ENCODE data around the gene GTSE1. TPM values are rescaled to one million over a fixed set of nuclear protein-coding genes. Genes with fewer than 3 reads are reported as not detected.

Gene GTSE1
- total and polyA plus RNA-seq, 12 donors = 0.17 to 4.7 (median 0.35) TPM

DNA sequence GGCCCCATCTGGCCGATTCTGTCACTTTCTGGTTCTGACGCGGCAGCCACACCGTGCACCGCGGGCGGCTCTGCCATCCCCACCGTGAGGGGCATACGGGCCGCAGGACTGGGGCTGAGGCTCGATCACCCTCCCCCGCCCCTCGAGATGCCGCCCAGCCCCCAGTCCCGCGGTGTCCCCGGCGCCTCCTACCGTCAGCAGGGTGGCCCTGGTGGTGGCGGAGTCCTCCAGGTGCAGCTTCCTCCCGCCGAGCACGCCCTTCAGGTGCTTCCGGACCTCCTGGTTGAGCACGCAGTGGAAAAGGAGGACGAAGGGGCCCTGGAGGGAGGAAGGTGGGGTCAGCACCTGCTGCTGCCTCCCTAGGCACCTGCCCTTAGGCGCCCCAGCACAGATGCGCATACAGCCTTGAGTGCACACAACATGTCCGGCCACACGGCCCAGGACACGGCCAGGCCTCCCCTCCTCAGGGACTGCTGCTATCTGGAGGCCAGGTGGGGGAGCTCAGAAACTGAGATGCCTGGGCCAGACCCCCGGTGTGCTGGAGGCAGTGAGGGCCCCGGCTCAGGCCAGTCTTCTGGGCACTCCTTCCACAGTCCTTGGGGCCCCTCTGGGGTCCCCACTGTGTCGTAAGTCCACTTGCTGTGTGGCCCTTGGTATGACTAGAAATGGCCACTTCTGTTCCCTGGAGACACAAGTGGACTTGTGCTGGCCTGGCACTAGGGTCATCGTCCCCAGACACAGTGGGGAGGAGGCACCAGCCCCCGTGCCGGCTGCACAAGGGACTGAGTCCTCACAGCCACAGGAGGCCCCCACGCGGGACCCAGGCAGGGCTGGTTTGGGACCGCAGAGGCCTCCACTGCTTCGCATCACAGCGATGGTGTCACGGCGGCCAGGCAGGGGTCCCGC is 70.4 kb downstream of the GTSE1 start:
- no peaks in the 10 kb centered on the region for H3K36me3 ChIP-seq
- H3K9me3 ChIP-seq = no peaks in the 10 kb centered on the region
- H3K4me1 ChIP-seq = no peaks in the 10 kb centered on the region
- intact Hi-C loops (cut with DNase I) = loop anchor here in 9 of 10 donors (1.0 to 5.0 kb wide), 4 partner anchors 174 to 176 kb away; no protein-coding TSS in a partner anchor
- TF ChIP-seq, protein P1, sequence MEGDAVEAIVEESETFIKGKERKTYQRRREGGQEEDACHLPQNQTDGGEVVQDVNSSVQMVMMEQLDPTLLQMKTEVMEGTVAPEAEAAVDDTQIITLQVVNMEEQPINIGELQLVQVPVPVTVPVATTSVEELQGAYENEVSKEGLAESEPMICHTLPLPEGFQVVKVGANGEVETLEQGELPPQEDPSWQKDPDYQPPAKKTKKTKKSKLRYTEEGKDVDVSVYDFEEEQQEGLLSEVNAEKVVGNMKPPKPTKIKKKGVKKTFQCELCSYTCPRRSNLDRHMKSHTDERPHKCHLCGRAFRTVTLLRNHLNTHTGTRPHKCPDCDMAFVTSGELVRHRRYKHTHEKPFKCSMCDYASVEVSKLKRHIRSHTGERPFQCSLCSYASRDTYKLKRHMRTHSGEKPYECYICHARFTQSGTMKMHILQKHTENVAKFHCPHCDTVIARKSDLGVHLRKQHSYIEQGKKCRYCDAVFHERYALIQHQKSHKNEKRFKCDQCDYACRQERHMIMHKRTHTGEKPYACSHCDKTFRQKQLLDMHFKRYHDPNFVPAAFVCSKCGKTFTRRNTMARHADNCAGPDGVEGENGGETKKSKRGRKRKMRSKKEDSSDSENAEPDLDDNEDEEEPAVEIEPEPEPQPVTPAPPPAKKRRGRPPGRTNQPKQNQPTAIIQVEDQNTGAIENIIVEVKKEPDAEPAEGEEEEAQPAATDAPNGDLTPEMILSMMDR (IDR thresholded peaks at IDR 0.05) = no peak
- DNase-seq = peak in 1 of 2 donors; percentile 19
- peak in 2 of 8 donors; percentile 11 to 13 for ATAC-seq
- no peak overlapping the region for H3K27ac ChIP-seq
- H3K4me3 ChIP-seq = no peak overlapping the region
- peaks cover 0 to 20% (median 6%) of the 10 kb centered on the region in 7 donors for H3K27me3 ChIP-seq
- WGBS, 2 donors = 58 to 79% methylated on average over 44 to 45 of the region's 45 CpGs

DNA sequence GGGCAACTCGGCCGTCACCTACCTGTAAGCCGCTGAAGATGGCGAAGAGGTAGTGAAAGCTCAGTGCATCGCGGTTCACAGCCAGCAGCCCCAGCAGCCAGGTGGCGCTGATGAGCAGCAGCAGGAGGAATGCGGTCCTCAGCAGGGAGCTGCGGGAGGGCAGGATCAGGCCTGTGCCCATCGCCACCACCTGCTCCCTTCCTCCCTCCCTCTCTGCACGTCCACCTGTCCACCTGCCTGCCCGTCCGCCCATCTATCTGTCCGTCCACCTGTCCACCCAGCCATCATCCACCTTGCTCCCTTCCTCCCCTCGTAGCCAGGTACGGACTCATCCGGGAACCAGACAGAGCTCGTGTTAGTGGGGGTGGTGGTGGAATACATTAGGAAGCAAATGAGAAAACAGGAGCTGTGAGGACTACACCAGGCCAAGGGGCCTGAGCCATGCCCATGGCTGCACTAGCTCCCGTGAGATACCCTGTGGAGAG is 71.1 kb downstream of the GTSE1 start:
- WGBS, 2 donors = 40 to 41% methylated on average over 19 of the region's 19 CpGs
- peak; percentile 33 to 76 (median 66) for ATAC-seq

DNA sequence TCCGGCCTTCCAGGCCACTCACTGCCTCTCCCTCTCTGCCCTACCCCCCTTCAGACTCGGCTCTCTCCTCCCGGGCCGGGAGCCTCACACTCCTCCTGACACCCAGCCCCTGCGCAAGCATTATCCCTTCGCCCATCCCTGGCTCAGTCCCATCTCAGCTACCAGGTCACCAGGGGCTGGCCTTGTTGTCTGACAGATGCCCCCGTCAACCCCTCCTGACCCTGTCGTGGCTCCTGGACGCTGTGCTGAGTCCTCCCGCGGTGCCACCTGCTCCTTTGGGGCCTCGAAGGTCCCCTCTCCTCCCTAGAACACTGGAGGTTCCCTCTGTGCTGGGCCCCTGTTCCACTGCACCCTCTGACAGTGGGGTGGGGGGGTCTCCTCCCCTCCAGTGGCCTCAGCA is 71.8 kb downstream of the GTSE1 start:
- intact Hi-C loops (cut with DNase I) = loop anchor here in 6 of 10 donors (2.0 to 5.0 kb wide), 2 partner anchors 174 kb away; no protein-coding TSS in a partner anchor
- ATAC-seq (no peak), DNase-seq (peak in 1 of 2 donors; percentile 11)
- no peak overlapping the region for H3K27ac ChIP-seq
- 72 to 79% methylated on average over 12 of the region's 12 CpGs for WGBS, 2 donors
- peaks cover 0 to 20% (median 6%) of the 10 kb centered on the region in 7 donors for H3K27me3 ChIP-seq
- no peaks in the 10 kb centered on the region for H3K4me1 ChIP-seq
- no peak overlapping the region for H3K4me3 ChIP-seq
- TF ChIP-seq, protein P1 (IDR thresholded peaks at IDR 0.05) = no peak
- H3K9me3 ChIP-seq = no peaks in the 10 kb centered on the region
- no peaks in the 10 kb centered on the region for H3K36me3 ChIP-seq

More for the DNA sequence above, 71.1 kb downstream of the GTSE1 start:
- DNase-seq = peak; percentile 50 to 78
- Histone ChIP-seq H3K27ac (no peak overlapping the region), H3K9me3 (no peaks in the 10 kb centered on the region), H3K4me3 (no peak overlapping the region), H3K27me3 (peaks cover 0 to 20% (median 6%) of the 10 kb centered on the region in 7 donors), H3K4me1 (no peaks in the 10 kb centered on the region), H3K36me3 (no peaks in the 10 kb centered on the region)
- TF ChIP-seq, protein P1 (IDR thresholded peaks at IDR 0.05) = peak; percentile 71 to 94 (median 86)
- intact Hi-C loops (cut with DNase I) = loop anchor here (1.0 to 5.0 kb wide), 4 partner anchors 173 to 175 kb away; no protein-coding TSS in a partner anchor

DNA sequence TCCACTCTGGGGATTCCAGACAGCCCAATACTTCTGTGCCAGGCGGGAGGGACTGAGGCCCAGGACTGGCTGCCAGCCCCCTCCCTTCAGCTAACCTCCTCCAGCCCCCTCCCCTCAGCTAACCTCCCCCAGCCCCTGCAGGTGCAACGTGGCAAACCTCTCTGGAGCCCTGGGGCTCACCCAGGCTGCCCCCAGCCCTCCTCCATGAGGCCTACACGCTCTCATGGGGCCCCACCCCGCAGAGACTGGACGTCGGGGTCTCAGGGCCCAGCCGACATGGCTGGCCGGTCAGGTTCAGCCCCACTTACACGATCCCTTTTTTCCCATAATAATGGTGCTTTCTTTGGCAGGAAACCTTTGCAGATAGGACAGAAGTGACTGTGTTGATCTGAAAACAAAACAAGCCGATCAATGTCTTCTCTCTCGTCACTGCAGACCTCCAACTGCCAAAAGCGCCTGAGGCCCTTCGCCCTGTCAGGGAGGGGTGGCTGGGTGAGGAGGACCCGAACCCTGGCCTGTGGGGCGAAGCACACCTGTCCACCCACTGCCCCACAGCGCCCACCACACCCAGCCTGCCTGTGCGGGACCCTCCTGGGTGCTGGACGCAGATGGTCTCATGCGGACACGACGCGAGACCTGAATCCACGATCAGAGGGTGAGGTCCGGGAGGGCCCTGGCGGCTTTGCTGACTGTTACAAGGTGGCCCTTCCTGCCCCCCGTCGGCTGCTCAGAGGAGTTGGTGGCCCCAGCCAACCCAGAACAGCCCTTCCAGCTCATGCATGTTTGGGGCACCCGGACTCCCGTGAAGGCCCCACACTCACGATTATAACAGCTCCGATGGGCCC is 72.4 kb downstream of the GTSE1 start:
- DNase-seq = peak in 1 of 2 donors; percentile 11
- H3K4me3 ChIP-seq = no peak overlapping the region
- intact Hi-C loops (cut with DNase I) = loop anchor here in 6 of 10 donors (2.0 to 5.0 kb wide), 2 partner anchors 173 to 174 kb away; no protein-coding TSS in a partner anchor
- H3K27ac ChIP-seq = no peak overlapping the region
- no peaks in the 10 kb centered on the region for H3K4me1 ChIP-seq
- TF ChIP-seq, protein P1 (IDR thresholded peaks at IDR 0.05) = no peak
- no peak for ATAC-seq
- H3K9me3 ChIP-seq = no peaks in the 10 kb centered on the region
- H3K27me3 ChIP-seq = peaks cover 0 to 23% (median 6%) of the 10 kb centered on the region in 7 donors
- 84 to 85% methylated on average over 31 of the region's 31 CpGs for WGBS, 2 donors
- H3K36me3 ChIP-seq = no peaks in the 10 kb centered on the region
